RCC 7860 (cell line): ENCODE results near the gene ADAM12.

Source experiments
- DNase-seq: peaks from one replicate; pipeline ENCODE4 v3.0.0-alpha.2; 2015; ENCODE audit warnings: low spot score
- FAIRE-seq: peaks from 2 replicates; lab custom pipeline; 2012; peaks lifted over from hg19 to GRCh38; lab: Jason Lieb, UNC

The ADAM12 gene

DNA sequence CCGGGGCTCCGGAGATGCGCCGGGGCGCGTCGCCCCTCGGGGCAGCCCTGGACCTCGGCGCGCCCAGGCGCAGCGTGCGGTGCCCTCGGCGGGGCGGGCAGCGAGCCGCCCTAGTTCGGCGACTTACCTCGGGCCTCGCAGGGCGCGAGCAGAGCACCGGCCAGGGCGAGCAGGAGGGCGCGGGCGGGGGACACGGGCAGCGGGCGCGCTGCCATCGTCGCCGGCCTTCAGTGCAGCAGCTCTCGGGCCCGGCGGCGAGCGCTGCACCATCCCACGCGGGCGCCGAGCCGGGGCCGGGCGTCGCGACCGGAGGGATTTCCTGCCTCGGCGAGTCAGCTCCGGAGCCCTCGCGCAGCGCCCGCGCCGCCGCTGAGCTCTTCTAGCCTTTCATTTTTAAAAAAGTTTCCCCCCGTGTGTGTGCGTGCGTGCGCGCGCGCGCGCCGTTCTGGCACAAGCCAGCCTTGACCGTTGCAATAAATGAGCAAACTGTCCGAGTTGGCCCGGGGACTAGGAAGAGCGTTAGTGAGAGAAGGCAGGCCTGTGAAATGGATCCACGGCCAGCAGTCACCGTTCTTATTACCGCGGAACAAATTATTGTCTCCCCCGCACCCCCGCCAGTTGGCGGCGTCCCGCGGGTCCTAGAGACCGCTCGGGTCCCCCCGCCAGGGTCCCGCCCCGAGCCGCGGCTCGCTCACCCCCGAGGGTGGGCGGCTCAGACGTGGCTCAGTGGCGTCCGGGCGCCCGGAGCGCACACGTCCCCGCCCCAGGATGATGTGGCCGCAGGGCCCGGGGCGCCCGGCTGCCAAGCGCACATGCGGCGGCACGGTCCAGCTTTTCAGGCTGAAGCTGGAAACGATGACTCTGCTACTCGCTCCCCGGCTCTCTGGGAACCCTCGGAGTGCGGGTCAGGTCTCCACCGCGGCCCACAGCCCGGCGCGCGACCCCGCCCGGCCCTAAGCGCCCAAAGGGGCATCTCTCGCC is at the start of gene ADAM12:
TSS of gene ADAM12 (minus strand) at position 547 of the 981 bp plus-strand sequence. CDS start at position 215, 332 bp downstream.
- no peak for FAIRE-seq
- peak; percentile 42 for DNase-seq

DNA sequence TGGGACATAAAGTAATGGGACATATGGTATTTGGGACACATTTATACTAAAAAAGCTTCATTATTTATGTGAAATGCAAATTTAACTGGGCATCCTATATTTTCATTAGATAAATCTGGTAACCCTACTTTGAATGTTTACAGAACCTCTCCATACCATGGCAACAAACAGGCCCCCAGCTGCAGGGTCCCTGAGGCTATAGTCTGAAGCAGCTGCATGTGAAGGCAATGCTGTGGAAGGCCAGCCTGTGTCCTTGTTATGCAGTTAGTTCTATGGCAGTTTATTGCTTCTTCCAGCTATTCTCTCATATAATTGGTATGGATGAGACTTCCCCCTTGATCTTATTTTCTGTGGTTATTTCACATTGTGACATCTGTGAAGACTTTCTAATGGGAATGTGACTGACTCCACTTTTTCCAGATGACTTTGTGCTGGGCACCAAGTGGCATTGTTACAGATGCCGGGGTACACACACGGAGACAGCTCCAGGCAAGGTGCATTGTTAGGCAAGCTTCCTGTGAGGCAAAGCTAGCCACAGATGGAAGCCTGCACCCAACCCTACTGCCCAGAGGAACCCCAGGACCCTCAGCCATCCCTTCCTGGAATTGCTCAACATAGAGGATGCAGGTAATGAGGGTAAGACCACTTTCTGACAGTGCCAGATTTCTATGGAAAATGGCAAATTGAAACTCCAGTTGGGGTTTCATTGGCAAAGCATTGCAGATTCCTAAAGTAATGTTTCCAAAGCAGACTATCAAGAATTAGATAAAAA is 49.5 kb upstream of the ADAM12 start:
- no peak for DNase-seq
- no peak for FAIRE-seq

GRCh38 chr10:126434235-126434634 is 46.0 kb upstream of the ADAM12 start:
- FAIRE-seq, result no peak
- no peak for DNase-seq

DNA sequence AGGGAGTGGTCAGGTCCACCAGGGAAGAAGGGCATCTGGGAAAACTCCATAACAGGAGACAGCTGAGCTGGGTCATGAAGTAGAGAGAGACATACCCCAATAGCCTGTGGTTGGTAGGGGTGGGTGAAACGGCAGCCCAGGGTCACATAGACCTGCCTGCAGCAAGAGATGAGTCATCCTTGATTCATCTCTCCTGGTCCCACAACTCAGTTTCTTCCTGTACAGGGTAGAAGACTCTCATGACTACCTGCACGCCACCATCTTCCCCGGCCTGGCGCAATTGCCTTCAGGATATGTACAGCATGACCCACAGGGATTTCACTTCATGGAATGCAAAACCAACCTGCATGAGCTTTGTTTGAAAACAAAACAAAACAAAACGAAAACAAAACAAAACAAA is 45.1 kb upstream of the ADAM12 start:
- DNase-seq, result peak; percentile 66
- FAIRE-seq, result peak; percentile 74

DNA sequence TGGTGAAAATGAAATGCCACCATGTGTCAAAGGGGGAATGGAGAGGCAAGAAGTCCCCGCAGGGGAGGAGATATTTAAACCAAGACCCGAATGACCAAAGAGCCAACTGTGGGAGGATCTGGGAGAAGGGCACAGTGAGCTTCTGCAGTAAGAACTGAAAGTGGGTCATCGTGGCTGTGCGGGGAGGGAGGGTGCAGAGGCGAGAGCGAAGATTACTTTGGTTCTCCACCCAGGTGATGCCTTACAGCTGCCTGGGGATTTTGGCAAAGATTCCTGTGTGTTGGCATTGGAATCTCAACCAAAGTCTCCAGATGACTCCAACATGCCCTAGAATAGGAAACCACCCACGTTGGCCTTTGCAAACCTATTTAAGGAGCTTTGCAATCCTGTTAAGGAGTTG is 44.2 kb upstream of the ADAM12 start:
- no peak for FAIRE-seq

GRCh38 chr10:126431816-126432215 is 43.5 kb upstream of the ADAM12 start:
- FAIRE-seq (no peak), DNase-seq (no peak)

More for the DNA sequence above, 44.2 kb upstream of the ADAM12 start:
- no peak for DNase-seq

DNA sequence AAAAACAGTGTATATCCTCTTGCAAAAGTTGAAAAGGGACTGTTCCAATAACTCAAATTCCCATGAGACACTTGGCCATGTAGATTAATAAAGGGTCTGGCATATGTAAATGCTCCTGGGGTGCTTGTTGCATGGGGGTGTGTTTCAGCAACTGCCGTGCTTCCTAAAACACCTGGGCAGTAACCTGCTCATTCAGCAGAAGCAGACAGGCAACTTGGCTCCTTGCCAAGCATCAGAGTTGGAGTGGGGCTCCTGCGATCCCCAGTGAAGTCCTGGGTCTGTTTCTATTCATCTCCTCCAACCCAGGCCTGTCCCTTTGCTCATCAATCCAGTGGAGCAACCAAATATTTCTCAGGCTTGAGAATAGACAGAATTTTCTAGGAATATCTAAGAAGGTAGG is 42.2 kb upstream of the ADAM12 start:
- no peak for FAIRE-seq
- DNase-seq, result no peak

DNA sequence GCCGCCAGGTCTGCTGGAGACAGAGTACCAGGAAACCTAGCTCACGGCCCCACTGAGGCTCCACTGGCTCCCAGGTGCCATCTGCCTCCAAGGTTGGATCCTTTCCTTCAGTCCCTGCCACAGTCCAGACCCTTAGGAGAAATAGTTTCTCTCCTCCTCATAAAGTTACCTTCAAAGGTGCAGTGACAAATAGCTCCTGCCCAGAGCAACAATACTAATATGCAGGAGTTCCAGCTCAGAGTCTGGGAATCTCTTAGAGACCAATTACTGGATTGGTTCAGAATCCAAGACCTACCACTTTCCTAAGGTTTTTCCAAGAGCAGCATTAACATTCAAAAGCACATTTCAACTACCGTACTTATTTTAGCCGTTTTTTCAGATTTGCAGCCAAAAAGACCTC is 41.0 kb upstream of the ADAM12 start:
- FAIRE-seq (no peak), DNase-seq (no peak)

- FAIRE-seq, result peak; percentile 31
- no peak for DNase-seq
These were observed 37.3 kb upstream of the ADAM12 start for GRCh38 chr10:126425489-126426065.

GRCh38 chr10:126425032-126425431 is 36.8 kb upstream of the ADAM12 start:
- no peak for DNase-seq
- no peak for FAIRE-seq

DNA sequence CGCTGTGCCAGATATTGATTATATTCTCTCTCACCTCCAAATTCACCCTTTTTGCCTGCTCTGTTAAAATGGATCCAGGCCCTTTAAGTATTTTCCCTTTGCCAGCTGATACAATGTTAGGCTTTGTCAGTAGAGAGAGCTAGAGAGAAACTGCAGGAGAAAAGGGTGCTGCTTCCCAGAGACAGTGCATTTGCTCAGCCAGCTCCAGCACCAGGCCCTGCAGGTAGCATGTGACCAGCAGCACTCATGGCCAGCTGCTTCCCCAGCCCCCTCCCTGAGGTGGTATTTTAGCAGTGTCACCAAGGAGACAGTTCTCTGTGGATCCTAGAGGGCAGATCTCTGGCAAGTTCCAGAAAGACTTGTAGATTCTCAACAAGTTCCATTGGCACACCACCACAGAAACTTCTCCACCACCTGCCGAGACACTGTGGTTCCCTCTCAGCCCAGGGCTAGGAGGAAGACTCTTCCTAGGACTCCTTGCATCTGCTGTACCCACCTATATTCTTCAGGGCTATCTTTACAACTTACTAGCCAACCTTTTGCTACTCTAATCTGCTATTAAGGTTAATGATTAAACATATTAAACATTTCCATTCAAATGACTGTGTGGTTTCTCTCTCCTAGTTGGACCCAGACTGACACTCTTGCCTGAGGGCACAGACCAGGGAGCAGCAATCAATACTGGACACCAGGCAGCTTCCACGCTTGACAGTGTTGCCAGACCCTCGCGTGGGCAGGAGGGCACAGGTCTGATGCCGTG is 35.6 kb upstream of the ADAM12 start:
- DNase-seq (no peak), FAIRE-seq (no peak)

DNA sequence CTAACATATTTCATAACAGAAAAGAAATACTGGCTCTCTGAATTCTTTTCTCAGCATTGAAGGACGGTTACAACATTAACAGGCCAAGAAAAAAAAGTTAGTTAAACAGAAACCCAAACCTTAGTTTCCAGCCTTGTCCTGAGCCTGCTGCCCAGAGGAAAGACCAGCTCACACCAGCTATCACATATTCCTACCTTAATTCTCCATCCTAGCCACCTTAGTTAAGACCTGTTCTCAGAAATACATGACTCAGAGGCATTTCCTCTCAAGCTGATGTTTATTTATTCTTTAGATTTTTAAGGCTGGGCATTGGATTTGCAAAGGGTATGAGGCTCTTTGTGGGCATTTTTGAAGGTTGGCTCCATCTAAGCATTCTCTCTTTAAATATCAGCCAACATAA is 34.3 kb upstream of the ADAM12 start:
- FAIRE-seq (no peak), DNase-seq (no peak)

DNA sequence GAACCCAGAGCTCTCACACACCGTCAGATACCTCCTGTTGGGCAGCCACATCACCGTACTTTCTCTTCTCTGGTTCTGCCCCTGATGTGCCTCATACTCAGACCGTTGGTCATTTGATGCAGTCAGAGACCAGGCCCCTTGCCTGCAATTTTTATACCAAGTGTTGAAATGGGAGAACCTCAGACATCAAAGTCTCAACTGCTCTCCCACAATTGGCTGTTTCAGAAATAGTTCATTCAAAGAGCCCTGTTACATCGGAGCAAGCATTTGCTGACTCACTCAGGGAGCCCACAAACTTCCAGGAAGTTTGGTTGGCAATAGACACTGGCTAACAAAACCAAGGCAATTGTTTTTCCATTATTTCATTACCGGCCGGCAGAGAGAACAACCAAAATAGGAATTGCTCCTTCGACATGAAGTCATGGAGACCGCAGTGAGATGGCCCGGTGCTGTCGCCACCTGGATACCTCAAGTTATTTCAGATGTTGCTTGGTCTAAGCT is 33.5 kb upstream of the ADAM12 start:
- peak; percentile 70 for DNase-seq
- FAIRE-seq, result no peak

GRCh38 chr10:126420567-126421300 is 32.5 kb upstream of the ADAM12 start:
- FAIRE-seq, result no peak

GRCh38 chr10:126417220-126417825 is 29.0 kb upstream of the ADAM12 start:
- FAIRE-seq (no peak), DNase-seq (no peak)

More at GRCh38 chr10:126420567-126421300, 32.5 kb upstream of the ADAM12 start:
- no peak for DNase-seq

- DNase-seq, result no peak
- FAIRE-seq, result no peak
These were observed 21.5 kb upstream of the ADAM12 start for GRCh38 chr10:126409821-126410220.

DNA sequence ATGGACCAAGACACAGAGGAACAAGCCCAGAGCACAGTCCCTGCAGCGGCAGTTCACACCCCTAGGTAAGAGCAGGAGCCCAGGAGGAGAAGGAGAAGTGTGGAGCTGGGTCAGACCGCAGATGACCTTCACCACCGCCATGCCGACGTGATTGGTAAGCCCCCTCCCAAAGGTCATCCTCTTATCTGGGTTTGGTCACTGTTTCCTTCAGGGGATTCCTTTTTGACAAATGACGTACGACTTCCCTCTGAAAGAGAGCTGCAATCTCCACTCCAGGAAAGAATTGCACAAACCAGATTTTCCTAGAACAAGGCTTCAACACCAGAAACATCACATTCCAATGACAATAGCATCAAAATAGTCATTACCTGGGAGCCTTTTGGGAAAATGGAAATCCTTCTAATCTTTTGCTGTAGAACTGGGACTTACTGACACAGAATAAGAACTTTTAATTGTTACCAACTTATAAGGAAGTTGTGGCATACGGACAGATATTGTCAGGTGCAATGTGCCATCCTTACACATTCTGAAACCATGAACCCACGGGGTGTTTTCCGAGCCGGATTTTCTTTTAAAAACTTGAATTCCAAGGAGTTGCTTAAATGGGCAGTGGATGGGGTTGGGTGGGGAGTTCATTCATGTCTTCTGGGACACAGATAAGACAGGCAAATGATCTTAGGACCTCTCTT is 20.8 kb upstream of the ADAM12 start:
- DNase-seq (no peak), FAIRE-seq (no peak)

GRCh38 chr10:126407831-126408230 is 19.6 kb upstream of the ADAM12 start:
- no peak for FAIRE-seq

More at GRCh38 chr10:126407831-126408230, 19.6 kb upstream of the ADAM12 start:
- DNase-seq, result peak; percentile 19
